HG02981 (cell line): ENCODE results near the gene MTM1.

Experiments
- ATAC-seq: cut with Tn5 transposase; IDR thresholded peaks from one replicate; pipeline ENCODE4 v1.9.1; 2021; ENCODE audit warnings: mild to moderate bottlenecking, moderate library complexity; ENCODE audit not compliant: unreplicated experiment

MTM1 gene

DNA sequence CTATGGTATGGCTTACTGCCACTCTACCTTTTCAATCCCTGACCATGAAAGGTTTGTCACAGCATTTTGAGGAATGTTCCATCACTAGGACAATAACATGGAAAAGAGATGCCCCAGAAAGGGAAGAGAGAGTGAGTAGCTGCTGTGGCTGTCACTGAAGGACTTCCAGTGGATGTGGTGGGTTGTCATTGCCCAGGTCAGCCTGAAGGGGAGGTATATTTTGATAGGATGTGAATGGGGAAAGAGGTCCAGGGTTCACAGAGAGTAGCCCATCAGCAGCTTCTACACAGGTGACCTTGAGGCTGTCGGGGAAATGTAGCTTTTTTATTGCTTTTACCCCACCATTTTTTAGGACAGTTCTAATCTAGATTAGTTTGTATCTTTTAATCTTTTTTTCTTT lies 30.8 kb downstream of the MTM1 start:
- ATAC-seq, result no peak

DNA sequence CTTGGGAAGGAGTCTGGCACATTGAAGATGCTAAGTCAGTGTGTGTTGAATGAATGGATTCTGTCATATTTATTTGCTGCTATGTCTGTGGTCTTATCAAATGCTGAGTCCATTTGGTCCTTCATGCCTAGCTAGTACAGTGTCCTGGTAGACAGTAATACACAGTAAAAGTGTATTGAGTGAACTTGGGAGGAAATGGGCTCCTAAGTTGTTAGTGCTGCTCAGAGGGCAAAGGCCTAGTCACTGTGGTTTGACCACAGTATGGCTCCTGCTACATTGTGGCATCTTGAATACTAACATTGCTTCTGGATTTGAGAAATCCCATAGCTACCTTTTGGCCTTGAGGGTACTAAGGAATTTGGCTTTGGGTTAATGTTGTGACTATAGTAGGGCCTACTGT lies 33.9 kb downstream of the MTM1 start:
- ATAC-seq, result no peak

DNA sequence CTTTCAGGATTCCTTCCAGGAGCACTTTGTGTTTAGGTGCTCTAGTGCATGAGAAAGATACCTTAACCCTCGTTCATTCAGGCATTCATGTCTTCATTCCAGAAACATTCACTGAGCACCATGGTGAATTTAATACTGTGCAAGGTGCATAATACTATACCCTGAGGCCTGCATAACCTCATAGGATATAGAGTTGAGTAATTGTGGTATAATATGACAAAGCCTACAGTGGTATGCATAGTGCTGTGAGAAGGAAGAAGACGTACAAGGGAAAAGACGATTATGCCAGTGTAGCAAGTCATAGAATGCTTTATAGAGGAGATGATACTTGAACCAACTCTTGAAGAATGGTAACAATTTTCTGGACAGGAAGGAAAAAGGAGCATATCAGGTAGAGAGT lies 34.3 kb downstream of the MTM1 start:
- ATAC-seq, result no peak

DNA sequence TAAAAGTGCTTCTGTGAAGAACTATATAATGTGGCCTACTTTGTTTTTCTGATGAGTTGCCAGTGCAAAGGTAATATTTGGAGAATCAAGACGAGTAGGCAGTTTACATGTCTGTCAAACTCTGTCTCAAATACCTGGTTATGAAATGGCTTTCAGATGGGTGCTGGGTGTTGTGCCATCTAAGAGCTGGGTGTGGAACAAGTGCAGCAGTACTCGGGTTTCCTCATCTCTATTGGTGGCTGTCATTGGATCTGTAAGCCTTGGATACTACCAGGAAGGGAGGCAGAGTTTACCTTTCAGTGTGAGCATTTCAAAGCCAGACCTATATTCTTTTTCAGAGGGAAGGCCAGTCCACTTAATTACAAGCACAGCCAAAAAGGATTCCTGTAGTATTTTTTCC lies 37.2 kb downstream of the MTM1 start:
- ATAC-seq, result no peak

DNA sequence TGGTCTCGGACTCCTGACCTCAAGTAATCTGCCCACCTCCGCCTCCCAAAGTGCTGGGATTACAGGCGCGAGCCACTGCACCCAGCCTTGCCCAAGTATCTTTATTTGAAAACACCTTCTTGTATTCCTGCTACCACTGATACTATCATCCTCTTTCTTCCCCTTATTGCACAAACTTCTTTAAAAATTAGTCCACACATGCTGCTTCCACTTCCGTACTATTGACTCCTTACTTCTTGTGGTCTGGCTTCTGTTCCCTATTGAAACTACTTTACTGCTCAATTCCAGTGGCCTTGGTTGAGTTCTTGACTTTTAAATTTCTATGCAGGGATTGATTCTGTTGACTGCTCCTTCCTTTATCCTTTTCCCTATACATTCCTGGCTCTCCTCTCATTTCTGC lies 38.8 kb downstream of the MTM1 start:
- no peak for ATAC-seq

DNA sequence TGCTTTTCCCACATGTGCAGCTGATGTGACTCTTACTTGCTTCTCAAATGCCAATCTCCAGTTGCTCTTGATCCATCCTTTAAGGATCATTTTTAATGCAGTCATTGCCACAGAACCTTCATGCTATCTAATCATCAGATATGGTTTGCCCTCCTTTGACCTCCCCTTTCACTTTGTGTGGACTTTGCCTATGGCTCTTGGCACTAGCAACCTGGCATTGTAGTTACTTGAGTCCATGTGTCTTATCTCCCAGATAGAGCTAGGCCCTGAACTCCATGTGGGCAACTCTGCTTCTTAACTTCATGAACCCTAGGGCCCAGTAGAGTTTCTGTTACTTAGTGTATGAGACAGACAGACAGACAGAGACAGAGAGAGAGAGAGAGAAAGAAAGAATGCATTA lies 41.6 kb downstream of the MTM1 start:
- no peak for ATAC-seq

DNA sequence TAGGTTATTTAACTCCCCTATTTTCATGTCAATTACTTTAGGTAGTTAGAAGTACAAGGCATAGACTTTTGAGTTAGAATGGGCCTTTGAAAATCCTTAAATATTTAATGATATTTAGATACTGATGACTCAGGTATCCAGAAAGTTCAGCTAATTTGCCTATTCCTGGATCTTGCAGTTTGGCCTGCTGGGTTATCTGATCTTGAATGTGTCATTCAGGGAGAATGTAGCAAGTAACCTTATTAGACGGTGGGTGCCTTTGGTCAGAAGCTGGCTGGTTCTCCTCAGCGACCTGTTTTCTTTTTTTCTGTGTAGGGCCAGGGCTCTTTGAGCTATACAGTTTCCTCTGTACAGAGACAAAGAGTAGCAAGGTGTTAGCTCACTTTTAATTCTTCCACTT lies 42.0 kb downstream of the MTM1 start:
- ATAC-seq, result no peak

DNA sequence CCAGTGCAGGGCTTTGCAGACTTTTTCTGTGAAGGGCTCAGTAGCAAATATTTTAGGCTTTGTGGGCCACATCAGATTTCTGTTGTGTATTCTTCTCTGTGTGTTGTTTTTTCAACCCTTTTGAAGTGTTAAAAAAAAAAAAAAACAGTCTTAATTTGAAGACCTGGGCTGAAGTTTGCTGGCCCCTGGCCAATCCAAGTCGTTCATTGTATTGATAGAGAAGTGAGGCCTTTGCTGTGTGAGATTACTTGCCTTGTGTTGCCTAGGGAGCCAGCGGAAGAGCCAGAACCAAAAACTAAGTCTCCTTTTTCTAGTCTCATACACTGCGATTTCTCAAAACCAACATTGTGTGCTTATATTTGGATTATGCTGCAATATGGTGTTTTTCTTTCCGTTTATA lies 46.9 kb downstream of the MTM1 start:
- ATAC-seq, result no peak

DNA sequence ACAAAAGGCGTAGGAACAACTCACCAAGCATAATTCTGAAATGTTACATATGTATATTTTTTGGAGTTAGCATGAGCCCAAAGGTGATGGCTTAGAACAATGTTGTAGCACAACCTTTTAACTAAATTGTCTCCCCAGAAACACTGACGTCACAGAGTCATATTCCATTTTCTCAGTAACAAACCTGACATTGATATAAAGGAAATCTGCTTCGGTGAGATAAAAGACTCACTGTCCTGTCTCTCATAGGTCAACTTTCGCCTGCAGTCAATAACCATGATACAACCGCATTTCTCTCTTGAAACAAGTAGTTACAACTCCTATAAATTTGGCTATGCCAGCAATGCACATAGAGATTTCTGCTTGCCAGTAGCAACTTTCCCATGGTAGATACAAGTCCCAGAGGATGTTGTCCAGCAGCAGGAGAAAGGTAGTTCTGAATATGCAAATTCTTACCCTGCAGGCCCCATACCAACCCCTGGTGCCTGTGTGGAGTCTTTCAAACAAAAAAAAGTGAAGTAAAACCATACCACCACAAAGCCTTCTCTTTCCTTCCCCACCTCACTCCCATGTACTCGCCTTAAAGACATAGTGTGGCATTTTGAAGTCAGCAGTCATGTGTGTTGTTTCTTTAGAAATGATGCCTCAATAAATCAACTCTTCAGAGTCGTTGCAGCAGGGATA lies 47.9 kb downstream of the MTM1 start:
- ATAC-seq, result no peak

DNA sequence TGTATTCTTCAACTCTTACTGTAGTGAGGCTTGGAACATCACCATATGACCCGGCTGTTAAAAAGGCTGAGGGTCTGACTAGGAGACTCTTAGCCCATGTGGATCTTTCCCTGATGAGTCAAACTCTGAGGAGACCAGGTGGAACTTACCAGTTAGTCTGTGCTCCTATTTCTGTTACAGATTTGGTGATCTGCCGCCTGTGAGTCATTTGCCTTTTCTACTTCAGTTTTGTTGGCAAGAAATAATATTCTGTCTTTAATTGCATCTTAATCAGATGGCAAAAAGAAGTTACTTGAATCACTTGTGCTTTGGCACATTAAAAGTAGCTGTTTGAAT lies 48.4 kb downstream of the MTM1 start:
- ATAC-seq, result no peak

DNA sequence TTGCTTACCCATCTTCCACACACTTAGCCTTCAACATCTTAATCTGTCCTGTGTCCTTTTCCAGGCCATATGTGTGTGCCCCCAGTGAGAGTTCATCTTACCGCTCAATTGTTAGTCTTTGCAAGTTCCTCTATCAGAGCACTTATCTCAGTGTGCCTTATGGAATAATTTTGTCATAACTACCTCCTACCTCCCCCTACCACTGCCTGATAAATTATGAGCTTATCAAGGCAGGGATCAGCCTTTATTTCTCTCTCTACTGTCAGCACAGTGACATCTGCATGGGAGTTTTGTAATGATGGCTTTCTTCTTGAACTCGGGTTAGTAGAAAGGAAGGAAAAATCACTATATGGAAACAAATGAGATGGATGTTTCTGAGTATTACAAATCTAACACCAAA lies 53.2 kb downstream of the MTM1 start:
- no peak for ATAC-seq

DNA sequence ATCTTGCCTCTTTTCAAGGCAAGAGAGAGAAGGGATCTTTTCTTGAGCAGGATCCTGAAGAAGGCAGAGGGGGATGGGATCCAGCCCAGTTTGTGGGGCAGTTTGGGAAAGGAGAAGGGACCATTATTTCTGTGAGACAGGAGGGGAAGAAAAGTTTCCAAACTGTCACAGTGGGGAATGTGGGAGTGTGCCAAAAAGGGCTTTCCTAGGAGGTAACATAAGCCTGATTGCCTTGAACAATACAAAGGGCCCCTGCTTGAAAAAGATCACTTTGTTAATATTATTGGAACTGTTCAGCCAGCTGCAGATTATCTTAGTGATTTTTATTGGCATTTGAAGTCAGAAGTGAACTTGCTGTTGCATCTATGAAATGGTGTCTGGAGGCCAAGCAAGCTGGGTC lies 55.2 kb downstream of the MTM1 start:
- ATAC-seq, result no peak

DNA sequence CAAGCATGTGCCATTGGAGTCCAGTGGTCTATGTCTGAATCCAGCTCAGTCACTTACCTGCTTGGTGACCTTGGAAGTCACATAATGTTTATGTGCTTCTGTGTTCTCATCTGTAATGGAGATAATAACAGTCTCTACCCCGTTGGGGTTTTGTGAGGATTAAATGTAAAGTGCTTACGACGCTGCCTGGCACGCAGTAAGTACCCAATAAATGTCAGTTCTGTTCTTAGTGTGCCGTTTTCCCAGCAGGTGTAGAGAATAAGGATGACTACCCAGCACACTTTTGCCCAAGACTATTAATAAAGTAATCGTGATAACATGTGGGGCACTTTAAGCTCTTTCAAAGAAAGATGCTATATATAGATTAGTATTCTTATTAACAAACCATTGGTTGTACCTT lies 56.7 kb downstream of the MTM1 start:
- ATAC-seq, result no peak

DNA sequence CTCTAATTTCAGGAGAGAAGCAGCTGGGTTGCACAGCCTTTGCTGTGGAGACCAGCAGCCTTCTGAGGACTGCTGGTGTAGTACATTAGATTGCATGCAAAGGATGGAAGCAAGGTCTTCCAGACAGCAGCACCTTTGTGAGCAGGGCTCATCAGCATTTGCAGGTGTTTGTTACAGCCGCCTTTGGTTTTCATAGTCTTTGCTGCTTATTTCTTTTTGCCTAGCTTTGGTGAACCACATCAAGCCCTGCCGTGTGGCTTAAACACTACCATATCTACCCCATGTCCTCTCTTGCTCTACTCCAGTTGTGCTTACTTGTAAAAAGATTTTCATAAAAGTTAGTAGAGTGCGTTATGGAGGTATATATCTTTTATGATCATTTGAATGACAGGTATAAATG lies 57.5 kb downstream of the MTM1 start:
- ATAC-seq, result no peak

DNA sequence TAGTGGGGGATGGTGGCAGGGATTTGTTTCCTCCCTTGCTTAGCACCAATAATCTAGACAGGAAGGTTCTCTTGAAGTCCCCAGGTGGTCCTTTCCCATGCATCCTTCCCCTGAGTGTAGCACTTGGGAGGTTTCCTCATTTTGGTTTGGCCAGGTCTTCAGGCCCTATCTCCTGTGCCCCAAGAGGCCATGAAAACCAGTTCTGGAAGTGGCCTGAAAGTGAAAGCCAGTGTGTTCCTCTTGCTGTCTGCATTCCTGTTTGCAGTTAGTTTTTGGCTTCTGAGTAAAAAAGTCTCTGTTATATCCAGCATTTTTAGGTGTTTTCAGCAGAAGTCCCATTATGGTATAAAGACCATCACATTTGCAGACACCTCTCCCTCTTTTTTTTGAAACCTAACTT lies 59.5 kb downstream of the MTM1 start:
- ATAC-seq, result no peak

DNA sequence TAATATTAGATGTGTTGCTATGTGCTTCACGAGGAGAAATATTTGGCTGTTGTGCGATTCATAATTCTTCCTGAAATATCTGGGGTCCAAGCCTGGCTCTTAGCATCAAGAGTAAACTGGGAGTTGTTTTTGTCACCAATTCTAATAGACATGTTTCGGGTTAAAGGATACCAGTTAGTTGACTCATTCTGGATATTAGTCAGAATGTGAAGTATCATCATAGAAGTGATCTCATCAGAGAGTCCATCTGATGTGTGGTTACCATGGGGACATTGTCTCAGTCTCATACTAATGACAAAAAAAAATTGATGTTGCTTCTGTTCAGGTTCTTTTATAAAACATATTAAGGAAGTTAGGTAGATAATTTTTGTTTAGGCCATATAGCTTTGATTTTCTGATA lies 67.5 kb downstream of the MTM1 start:
- peak; percentile 97 for ATAC-seq

DNA sequence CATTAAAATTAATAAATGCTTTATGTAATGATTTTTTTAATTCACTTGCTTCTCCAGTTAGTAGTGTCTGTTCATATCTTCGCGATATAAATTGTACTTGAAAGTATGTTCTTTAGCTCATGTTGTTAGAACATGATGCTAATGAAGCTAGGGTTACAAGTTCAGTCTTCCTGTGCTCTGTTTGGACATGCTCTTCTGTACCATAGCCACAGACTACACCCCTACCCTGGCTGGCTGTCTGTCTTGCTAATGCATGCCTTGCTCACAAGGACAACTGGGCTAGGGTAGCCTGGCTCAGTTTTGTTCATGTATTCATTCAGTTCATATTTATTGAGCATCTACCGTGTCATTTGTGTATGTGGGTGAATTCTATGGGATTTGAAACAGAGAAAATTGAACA lies 74.0 kb downstream of the MTM1 start:
- ATAC-seq, result no peak

DNA sequence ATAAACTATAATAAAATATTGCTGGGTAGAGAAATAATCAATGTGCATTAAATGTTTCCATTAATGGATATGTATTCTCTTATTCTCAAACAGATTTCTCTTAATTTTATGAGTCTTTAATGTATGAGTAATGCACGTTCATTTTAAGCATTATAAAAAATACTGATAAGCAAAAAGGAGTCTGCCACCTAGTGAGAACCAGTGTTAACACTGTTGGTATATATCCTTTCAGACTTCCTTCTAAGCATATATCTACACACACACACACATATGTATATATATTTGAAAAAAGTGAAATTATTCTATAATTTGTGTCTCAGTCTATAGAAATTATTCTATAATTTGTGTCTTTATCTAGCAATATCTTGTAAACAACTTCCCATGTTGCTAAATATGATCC lies 74.8 kb downstream of the MTM1 start:
- ATAC-seq, result no peak

DNA sequence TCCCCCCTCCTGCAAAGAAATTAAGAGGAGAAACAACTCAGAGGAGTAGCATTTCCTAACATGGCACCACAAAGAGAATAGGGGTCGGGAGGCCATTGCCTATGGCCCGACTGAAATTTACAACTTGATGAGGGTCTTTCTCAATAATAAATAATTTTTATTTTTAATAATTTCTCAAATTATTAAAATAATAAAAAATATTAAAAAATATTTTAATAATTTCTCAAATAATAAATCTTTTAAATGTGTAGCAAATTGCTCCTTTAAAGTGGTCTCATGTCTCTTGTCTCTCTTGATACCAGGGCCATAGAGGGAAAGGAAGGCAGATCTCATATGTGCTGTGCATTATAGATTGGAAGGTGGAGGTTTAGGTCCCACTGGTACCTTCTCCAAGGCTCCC lies 75.5 kb downstream of the MTM1 start:
- no peak for ATAC-seq

DNA sequence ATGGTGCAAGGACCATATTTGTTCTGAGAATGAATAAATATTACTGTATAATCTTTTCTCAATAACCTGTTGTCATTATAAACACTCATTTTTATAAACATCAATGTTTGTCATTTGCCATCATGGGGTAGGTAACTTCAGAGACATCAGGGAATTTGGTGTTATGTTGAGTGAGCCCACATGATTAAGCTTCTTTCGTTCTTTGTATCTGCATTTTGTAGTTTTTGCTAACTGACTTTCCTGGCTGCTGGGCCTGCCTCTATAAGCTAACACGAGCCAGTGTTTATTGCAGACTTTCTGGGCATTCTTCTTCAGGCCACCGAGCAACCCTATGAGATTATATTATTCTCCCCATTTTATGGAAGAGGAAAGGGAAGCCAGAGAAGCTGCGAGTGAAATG lies 76.0 kb downstream of the MTM1 start:
- ATAC-seq, result no peak

DNA sequence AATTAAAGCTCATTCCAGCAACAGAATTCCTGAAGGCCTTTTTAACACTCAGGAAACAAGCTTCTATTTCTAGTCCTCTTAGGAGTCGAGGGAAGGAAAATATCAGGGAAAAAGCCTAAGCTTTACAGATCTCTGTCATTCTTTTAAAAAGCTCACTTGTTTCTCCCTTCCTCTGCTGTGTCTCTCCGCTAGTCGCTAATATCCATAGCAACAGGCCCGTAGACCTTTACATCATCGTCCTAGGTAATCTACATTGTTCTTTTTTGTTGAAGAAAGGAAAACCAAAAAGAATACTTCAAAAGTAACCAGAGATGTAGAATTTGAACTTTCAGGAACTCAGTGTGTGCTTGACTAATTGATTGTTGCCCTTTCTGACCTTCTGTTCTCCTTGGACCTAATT lies 78.9 kb downstream of the MTM1 start:
- no peak for ATAC-seq

DNA sequence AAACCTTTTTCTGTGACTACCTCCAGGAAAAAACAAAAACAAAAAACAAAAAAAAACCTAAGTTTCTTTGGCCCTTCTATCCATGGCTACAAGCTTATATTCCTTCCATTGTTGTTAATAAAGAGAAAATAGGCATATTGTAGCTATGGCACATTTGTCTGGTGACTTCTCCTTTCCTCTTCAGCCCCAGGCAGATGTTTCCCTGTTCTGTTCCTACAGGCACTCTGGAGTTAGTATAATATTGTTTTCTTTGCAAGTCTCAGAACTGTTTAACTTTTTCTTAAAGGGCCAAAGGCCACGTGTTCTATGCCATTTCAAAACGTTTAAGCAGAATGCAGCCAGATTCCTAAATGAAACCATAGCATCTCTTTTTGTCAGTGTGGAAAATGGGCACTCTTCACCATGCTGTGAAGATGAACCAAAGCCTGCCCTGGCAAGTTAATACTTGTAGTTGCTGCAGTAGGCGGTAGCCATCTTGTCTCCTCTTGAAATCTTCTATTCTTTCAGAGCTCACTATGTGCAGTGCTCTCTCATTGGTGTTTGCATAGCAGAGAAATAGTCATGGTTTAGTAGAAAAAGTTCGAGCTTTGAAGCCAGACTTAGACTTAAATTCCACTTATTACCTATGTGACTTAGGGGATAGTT lies 80.0 kb downstream of the MTM1 start:
- ATAC-seq, result no peak
